ENCODE measurements around the gene SPOP.

The SPOP gene

GRCh38 chr17:49613182-49613800 lies 64.6 kb downstream of the SPOP start:
- no peak for DNase-seq

GRCh38 chr17:49612726-49613125 lies 65.2 kb downstream of the SPOP start:
- DNase-seq: no peak

- no peak for DNase-seq
Measured at GRCh38 chr17:49610883-49611584, 66.9 kb downstream of the SPOP start.

- no peak for DNase-seq
Measured at GRCh38 chr17:49604314-49604869, 73.5 kb downstream of the SPOP start.

GRCh38 chr17:49603720-49604119 lies 74.2 kb downstream of the SPOP start:
- no peak for DNase-seq

GRCh38 chr17:49603238-49603637 lies 74.7 kb downstream of the SPOP start:
- DNase-seq: no peak

- no peak for DNase-seq
Measured at GRCh38 chr17:49602783-49603182, 75.1 kb downstream of the SPOP start.

GRCh38 chr17:49600949-49601348 lies 76.9 kb downstream of the SPOP start:
- DNase-seq: no peak

- no peak for DNase-seq
Measured at GRCh38 chr17:49598918-49599317, 79.0 kb downstream of the SPOP start.

- no peak for DNase-seq
Measured at GRCh38 chr17:49597928-49598655, 79.8 kb downstream of the SPOP start.

- DNase-seq: no peak
Measured at GRCh38 chr17:49597436-49597835, 80.5 kb downstream of the SPOP start.

- no peak for DNase-seq
Measured at GRCh38 chr17:49596613-49597244, 81.2 kb downstream of the SPOP start.

GRCh38 chr17:49595980-49596379 lies 81.9 kb downstream of the SPOP start:
- no peak for DNase-seq

- no peak for DNase-seq
Measured at GRCh38 chr17:49595328-49595727, 82.6 kb downstream of the SPOP start.

GRCh38 chr17:49592263-49592662 lies 85.6 kb downstream of the SPOP start:
- DNase-seq: no peak

- DNase-seq: no peak
Measured at GRCh38 chr17:49590874-49591273, 87.0 kb downstream of the SPOP start.

- DNase-seq: no peak
Measured at GRCh38 chr17:49589577-49589927, 88.3 kb downstream of the SPOP start.

- no peak for DNase-seq
Measured at GRCh38 chr17:49588726-49589576, 88.9 kb downstream of the SPOP start.

GRCh38 chr17:49588312-49588711 lies 89.6 kb downstream of the SPOP start:
- no peak for DNase-seq

- no peak for DNase-seq
Measured at GRCh38 chr17:49587366-49588073, 90.4 kb downstream of the SPOP start.

GRCh38 chr17:49585422-49586027 lies 92.4 kb downstream of the SPOP start:
- no peak for DNase-seq
